HG03060 (cell line): ENCODE results near the gene NPFFR2.
"Not testable (repeated sequence)": the region's sequence is repeated elsewhere in the genome, so short reads cannot be mapped to it uniquely, and the experiment has no call there.

Experiments used
- ATAC-seq: cut with Tn5 transposase; IDR thresholded peaks from one replicate; pipeline ENCODE4 v1.9.1; 2021; ENCODE audit warnings: low read depth, moderate number of reproducible peaks; ENCODE audit not compliant: unreplicated experiment

Gene NPFFR2

GRCh38 chr4:72110886-72111285 is 79.1 kb downstream of the NPFFR2 start:
- no peak for ATAC-seq

DNA sequence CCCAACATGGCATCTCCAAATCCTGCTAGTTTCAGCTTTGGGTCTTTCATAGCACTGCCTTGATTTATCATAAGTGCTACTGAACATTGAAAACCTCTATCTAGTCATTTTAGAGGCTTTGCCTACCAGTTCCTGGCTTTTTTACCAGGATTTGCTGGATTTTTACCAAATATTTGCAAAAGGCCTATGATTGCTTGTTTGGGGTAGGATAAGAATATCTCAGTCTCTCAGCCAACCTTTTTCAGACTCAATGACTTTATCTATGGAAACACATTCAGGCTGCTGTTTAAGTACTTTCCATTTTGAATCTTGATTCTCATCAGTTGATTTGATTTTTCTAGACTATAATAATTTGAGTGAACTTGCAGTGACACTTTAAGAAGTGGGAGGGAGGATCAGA is 80.1 kb downstream of the NPFFR2 start:
- ATAC-seq: no peak

- peak; percentile 96 for ATAC-seq
Observed at GRCh38 chr4:72112514-72113156, 80.8 kb downstream of the NPFFR2 start.

DNA sequence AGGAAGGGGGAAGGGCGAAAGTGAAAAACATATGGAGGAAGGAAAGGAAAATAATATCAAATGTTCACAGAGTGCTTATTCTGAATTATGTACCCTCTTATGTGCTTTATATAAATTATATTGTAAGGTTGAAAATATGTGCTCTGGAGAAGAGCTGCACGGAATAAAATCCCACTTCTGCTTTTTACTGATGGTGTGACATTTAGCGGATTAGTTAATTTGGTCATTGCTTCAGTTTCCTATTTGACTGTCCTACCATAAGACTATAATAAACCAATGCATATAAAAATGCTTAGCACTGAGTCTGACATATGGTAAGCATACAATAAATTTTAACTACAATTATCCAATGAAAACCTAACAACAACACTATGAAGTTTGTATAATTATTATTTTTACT is 86.2 kb downstream of the NPFFR2 start:
- peak; percentile 94 for ATAC-seq

- ATAC-seq: no peak
Observed at GRCh38 chr4:72119946-72120345, 88.1 kb downstream of the NPFFR2 start.

DNA sequence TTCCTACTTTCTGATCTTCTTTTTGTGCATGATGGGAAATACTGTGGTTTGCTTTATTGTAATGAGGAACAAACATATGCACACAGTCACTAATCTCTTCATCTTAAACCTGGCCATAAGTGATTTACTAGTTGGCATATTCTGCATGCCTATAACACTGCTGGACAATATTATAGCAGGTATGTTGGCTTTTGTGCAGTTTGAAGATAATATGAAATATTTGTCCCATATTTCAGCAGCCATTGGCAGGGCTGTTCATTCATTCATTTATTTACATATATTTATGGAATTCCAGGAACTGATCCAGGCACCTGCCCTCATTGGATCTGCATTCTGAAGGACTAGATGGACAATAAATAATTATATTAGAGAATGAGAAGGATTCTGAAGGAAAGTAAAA is 96.9 kb downstream of the NPFFR2 start:
- ATAC-seq: no peak

- no peak for ATAC-seq
Observed at GRCh38 chr4:72136429-72136828, 104.6 kb downstream of the NPFFR2 start.

DNA sequence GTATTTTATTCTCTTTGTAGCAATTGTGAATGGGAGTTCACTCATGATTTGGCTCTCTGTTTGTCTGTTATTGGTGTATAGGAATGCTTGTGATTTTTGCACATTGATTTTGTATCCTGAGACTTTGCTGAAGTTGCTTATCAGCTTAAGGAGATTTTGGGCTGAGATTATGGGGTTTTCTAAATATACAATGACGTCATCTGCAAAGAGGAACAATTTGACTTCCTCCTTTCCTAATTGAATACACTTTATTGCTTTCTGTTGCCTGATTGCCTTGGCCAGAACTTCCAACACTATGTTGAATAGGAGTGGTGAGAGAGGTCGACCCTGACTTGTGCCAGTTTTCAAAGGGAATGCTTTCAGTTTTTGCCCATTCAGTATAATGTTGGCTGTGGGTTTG is 108.2 kb downstream of the NPFFR2 start:
- not testable (repeated sequence) for ATAC-seq

- no peak for ATAC-seq
Observed at GRCh38 chr4:72144241-72144640, 112.4 kb downstream of the NPFFR2 start.

- ATAC-seq: no peak
Observed at GRCh38 chr4:72152731-72153130, 120.9 kb downstream of the NPFFR2 start.

- not testable (repeated sequence) for ATAC-seq
Observed at GRCh38 chr4:72153634-72154033, 121.8 kb downstream of the NPFFR2 start.

DNA sequence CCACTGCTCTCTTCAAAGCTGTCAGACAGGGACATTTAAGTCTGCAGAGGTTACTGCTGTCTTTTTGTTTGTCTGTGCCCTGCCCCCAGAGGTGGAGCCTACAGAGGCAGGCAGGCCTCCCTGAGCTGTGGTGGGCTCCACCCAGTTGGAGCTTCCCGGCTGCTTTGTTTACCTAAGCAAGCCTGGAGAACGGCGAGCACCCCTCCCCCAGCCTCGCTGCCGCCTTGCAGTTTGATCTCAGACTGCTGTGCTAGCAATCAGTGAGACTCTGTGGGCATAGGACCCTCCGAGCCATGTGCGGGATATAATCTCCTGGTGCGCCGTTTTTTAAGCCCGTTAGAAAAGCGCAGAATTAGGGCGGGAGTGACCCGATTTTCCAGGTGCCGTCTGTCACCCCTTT is 137.5 kb downstream of the NPFFR2 start:
- not testable (repeated sequence) for ATAC-seq

GRCh38 chr4:72169861-72170260 is 138.1 kb downstream of the NPFFR2 start:
- no peak for ATAC-seq

GRCh38 chr4:72171761-72172160 is 140.0 kb downstream of the NPFFR2 start:
- ATAC-seq: no peak

DNA sequence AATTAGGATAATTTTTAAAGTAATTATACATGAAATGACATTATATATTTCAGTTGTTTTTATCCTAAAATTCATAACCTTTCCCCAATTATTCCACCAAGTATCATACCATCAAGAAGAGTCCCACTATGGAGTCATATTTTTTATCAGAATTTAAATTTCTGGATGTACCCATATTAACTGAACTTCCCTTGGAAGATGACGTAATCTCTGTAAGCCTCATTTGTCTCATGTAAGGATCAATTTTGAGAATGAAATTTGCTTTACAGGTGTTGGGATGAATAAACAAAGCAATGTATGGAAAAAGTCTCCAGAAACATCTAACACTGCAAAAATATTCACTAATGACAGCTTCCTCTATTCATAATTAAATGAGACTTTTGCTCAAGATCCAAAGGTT is 147.5 kb downstream of the NPFFR2 start:
- ATAC-seq: no peak

DNA sequence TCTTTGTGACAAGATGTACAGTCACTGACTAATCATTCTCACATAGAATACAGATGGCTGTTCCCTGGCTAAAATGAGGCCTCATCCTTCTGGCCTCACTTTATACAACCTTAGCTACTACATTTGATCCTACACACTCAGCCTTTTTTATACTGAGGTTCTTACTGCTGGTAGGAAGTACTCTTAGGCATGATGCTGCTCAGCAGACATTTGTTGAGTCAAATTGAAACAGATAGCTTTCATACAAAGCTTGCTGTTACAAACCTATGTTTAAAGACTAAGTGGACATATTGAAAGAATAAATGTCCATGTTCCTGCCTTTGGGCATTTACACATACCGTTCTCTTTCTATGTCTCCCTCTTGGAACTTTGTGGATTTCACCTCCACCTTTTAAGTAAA is 154.9 kb downstream of the NPFFR2 start:
- peak; percentile 91 for ATAC-seq

DNA sequence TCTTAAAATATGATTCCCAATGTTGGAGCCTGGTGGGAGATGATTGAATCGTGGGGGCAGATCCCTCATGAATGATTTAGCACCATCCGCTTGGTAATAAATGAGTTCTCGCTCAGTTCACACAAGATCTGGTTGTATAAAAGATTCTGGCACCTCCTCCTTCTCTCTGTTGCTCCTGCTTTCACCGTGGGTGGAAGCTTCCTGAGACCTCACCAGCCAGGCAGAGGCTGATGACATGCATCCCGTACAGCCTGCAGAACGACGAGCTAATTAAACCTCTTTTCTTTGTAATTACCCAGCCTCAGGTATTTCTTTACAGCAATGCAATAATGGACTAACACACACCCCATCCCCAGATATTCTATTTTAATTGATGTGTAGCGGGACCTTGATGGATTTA is 162.2 kb downstream of the NPFFR2 start:
- ATAC-seq: no peak

DNA sequence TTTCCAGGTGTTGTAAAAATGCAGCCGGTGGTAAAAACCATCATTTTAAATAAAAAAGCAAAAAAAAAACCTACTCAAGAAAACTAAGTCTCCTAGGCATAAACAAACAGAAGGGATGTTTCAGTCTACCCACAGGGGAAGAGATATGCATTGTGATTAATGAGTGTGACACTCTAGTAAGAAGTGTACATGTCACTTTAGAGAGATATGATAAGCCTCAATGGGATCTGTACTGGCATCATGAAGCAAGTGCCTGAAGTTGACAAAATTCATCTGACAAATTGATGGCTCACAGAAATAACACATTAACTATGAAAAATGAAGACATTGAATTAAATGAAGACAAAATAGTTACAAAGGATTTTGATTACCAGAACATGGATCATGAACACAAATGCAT is 162.7 kb downstream of the NPFFR2 start:
- ATAC-seq: no peak
